GM23338 (cell line): ENCODE measurements around the gene HIVEP3. TPM values are rescaled to one million over a fixed set of nuclear protein-coding genes. Genes with fewer than 3 reads are reported as not detected.

Experiments used
- ATAC-seq: fragments of 200-7000 bp; cut with Tn5 transposase; 3 replicates; pipeline ENCODE4 v1.9.1; 2020
- DNase-seq: peaks from one replicate; pipeline ENCODE4 v3.0.0-alpha.2; 2015; ENCODE audit warnings: low spot score
- H2AFZ ChIP-seq: fragments of 200-600 bp; sonication (generic); 2 replicates; pipeline ENCODE4 v1.8.0; 2016; ENCODE audit warnings: antibody characterized with exemption, mild to moderate bottlenecking, moderate library complexity
- H3F3A ChIP-seq: fragments of 200-600 bp; sonication (generic); replicated peaks from 2 replicates; pipeline ENCODE4 v1.8.0; 2017; ENCODE audit warnings: antibody characterized with exemption, mixed run types, low read depth
- H3K27ac ChIP-seq: fragments of 200-600 bp; sonication (generic); 2 replicates; pipeline ENCODE4 v1.6.1; 2016; ENCODE audit warnings: low read depth
- H3K27me3 ChIP-seq: fragments of 200-600 bp; sonication (generic); 2 replicates; pipeline ENCODE4 v1.8.0; 2016; ENCODE audit warnings: mild to moderate bottlenecking, mixed run types, moderate library complexity; ENCODE audit not compliant: insufficient read depth
- H3K36me3 ChIP-seq: fragments of 200-600 bp; sonication (generic); 2 replicates; pipeline ENCODE4 v1.8.0; 2016; ENCODE audit warnings: mild to moderate bottlenecking; ENCODE audit not compliant: insufficient read depth
- H3K4me1 ChIP-seq: fragments of 200-600 bp; sonication (generic); 2 replicates; pipeline ENCODE4 v1.8.0; 2016; ENCODE audit warnings: mild to moderate bottlenecking, moderate library complexity; ENCODE audit not compliant: insufficient read depth
- H3K4me2 ChIP-seq: fragments of 200-600 bp; sonication (generic); 2 replicates; pipeline ENCODE4 v1.7.1; 2017; ENCODE audit warnings: mixed run types
- H3K4me3 ChIP-seq: fragments of 200-600 bp; sonication (generic); 2 replicates; pipeline ENCODE4 v1.6.1; 2016; ENCODE audit warnings: mixed run types
- H3K79me2 ChIP-seq: fragments of 200-600 bp; sonication (generic); replicated peaks from 2 replicates; pipeline ENCODE4 v1.8.0; 2017; ENCODE audit warnings: mild to moderate bottlenecking; ENCODE audit not compliant: insufficient read depth
- H3K9me2 ChIP-seq: fragments of 200-600 bp; sonication (generic); 2 replicates; pipeline ENCODE4 v1.8.0; 2017; ENCODE audit not compliant: insufficient read depth
- H4K20me1 ChIP-seq: fragments of 200-600 bp; sonication (generic); replicated peaks from 2 replicates; pipeline ENCODE4 v1.8.0; 2017; ENCODE audit warnings: mild to moderate bottlenecking; ENCODE audit not compliant: insufficient read depth
- H3K27ac Mint-ChIP-seq: 2 replicates; pipeline ENCODE4 v1.8.0; 2020; ENCODE audit warnings: inconsistent platforms, mild to moderate bottlenecking, moderate library complexity, mixed read lengths
- H3K27me3 Mint-ChIP-seq: 3 replicates; pipeline ENCODE4 v1.8.0; 2022; ENCODE audit warnings: low read depth, mild to moderate bottlenecking, moderate library complexity, mixed read lengths, inconsistent platforms; ENCODE audit not compliant: insufficient read depth, poor library complexity
- H3K36me3 Mint-ChIP-seq: 3 replicates; pipeline ENCODE4 v1.8.0; 2021; ENCODE audit warnings: low read depth, mild to moderate bottlenecking, inconsistent platforms, moderate library complexity, mixed read lengths
- H3K4me1 Mint-ChIP-seq: 3 replicates; pipeline ENCODE4 v1.8.0; 2020; ENCODE audit warnings: mild to moderate bottlenecking, inconsistent platforms, mixed read lengths
- H3K4me3 Mint-ChIP-seq: 3 replicates; pipeline ENCODE4 v1.8.0; 2021; ENCODE audit warnings: moderate library complexity, mild to moderate bottlenecking, inconsistent platforms, mixed read lengths
- H3K9me3 Mint-ChIP-seq: 3 replicates; pipeline ENCODE4 v1.8.0; 2020; ENCODE audit warnings: moderate library complexity, mild to moderate bottlenecking, inconsistent platforms, mixed read lengths
- CREB1 ChIP-seq: fragments of 250-450 bp; sonication (Bioruptor Pico); IDR thresholded peaks from 2 replicates; pipeline ENCODE4 v1.5.0; 2020; ENCODE audit warnings: low read depth, mild to moderate bottlenecking, moderate library complexity
- CTCF ChIP-seq, 2 experiments: fragments of 200-600 bp in 1 of 2; sonication (generic) in 1 of 2; conservative IDR thresholded peaks; 2 replicates each; pipeline versions ENCODE4 v1.5.1 to v1.6.1; 2016 to 2017; ENCODE audit warnings: antibody characterized with exemption in 2 of 2, low read depth in 2 of 2, mild to moderate bottlenecking in 2 of 2, moderate library complexity in 1 of 2
- EZH2 ChIP-seq: fragments of 200-600 bp; sonication (generic); IDR thresholded peaks from one replicate; pipeline ENCODE4 v1.8.0; 2017; ENCODE audit warnings: antibody characterized with exemption, mild to moderate bottlenecking, low read depth; ENCODE audit not compliant: unreplicated experiment
- EZH2phosphoT487 ChIP-seq: fragments of 200-600 bp; sonication (generic); IDR thresholded peaks from one replicate; pipeline ENCODE4 v1.8.1; 2018; ENCODE audit warnings: antibody characterized with exemption; ENCODE audit not compliant: unreplicated experiment
- JUNB ChIP-seq: IDR thresholded peaks from one replicate; pipeline ENCODE4 v1.6.1; 2016; ENCODE audit warnings: antibody characterized with exemption; ENCODE audit not compliant: unreplicated experiment
- ZNF114 ChIP-seq: fragments of 250-450 bp; sonication (Bioruptor Pico); IDR thresholded peaks from 2 replicates; pipeline ENCODE4 v1.5.0; 2020; ENCODE audit warnings: mild to moderate bottlenecking, moderate library complexity
- ZNF462 ChIP-seq: fragments of 250-450 bp; sonication (Bioruptor Pico); IDR thresholded peaks from 2 replicates; pipeline ENCODE4 v1.5.0; 2020; ENCODE audit warnings: mild to moderate bottlenecking, moderate library complexity
- polyA plus RNA-seq: library from polyadenylated mRNA; unstranded; fragments of >200 nt; fragmentation: Nextera tagmentation; extraction: Ambion mirVana; gene quantifications from 2 replicates; pipeline ENCODE4 v1.2.1, GENCODE V29; 2016
- total RNA-seq: library from RNA; depleted of rRNA; stranded (reverse); fragments of >200 nt; shearing (Covaris generic); gene quantifications from 2 replicates; pipeline ENCODE4 v1.2.3, GENCODE V29; 2014

The HIVEP3 gene
- total and polyA plus RNA-seq, 2 experiments from 2014 or later: 0.14 to 0.24 TPM

- DNase-seq (no peak), ATAC-seq (no peak)
- Histone ChIP-seq H3K9me2 (no peaks in the 10 kb centered on the region), H3K27me3 (no peaks in the 10 kb centered on the region), H3K4me1 (no peaks in the 10 kb centered on the region), H3K4me3 (no peak overlapping the region), H3K36me3 (no peaks in the 10 kb centered on the region), H3F3A (no peaks in the 10 kb centered on the region), H3K4me2 (no peak overlapping the region), H2AFZ (no peak overlapping the region), H4K20me1 (no peaks in the 10 kb centered on the region), H3K27ac (no peak overlapping the region), H3K79me2 (no peaks in the 10 kb centered on the region)
- H3K36me3 Mint-ChIP-seq: peaks cover 4% of the 10 kb centered on the region; the same call in 1 of the 3 replicates
- H3K4me1 Mint-ChIP-seq: no peaks in the 10 kb centered on the region
- TF ChIP-seq ZNF114 (no peak), EZH2phosphoT487 (no peak), JUNB (no peak), EZH2 (no peak), CREB1 (CRISPR knock-in tag) (no peak), CTCF (conservative IDR thresholded peaks at IDR 0.05; ENCODE audit: low read depth in 2 of 2) (no peak), ZNF462 (no peak)
- peaks cover 5% of the 10 kb centered on the region for H3K27me3 Mint-ChIP-seq
- H3K27ac Mint-ChIP-seq: no peak overlapping the region
- H3K9me3 Mint-ChIP-seq: peaks cover 18% of the 10 kb centered on the region
- no peak overlapping the region for H3K4me3 Mint-ChIP-seq
Measured at GRCh38 chr1:41545996-41546832, 372.5 kb downstream of the HIVEP3 start.
